Chondrocyte (in vitro differentiated cells): ENCODE results near the gene PTPRN2. TPM values are rescaled to one million over a fixed set of nuclear protein-coding genes. Genes with fewer than 3 reads are reported as not detected.

Experiments
- DNase-seq: peaks from one replicate; pipeline ENCODE4 v3.0.0; 2021; ENCODE audit warnings: mixed read lengths, low spot score
- H3K27ac Mint-ChIP-seq: one replicate; pipeline ENCODE4 v1.8.0; 2021; ENCODE audit warnings: mild to moderate bottlenecking, moderate library complexity, mixed read lengths; ENCODE audit not compliant: unreplicated experiment
- H3K27me3 Mint-ChIP-seq: 2 replicates; pipeline ENCODE4 v1.8.0; 2021; ENCODE audit warnings: low read depth, mixed read lengths
- H3K36me3 Mint-ChIP-seq: 2 replicates; pipeline ENCODE4 v1.8.0; 2021; ENCODE audit warnings: low read depth, mixed read lengths
- H3K4me1 Mint-ChIP-seq: 2 replicates; pipeline ENCODE4 v1.8.0; 2021; ENCODE audit warnings: low read depth, mild to moderate bottlenecking, mixed read lengths
- H3K4me3 Mint-ChIP-seq: one replicate; pipeline ENCODE4 v1.8.0; 2021; ENCODE audit warnings: mild to moderate bottlenecking, moderate library complexity, mixed read lengths; ENCODE audit not compliant: unreplicated experiment
- H3K9me3 Mint-ChIP-seq: 2 replicates; pipeline ENCODE4 v1.8.0; 2021; ENCODE audit warnings: low read depth, mixed read lengths
- CTCF ChIP-seq: fragments of 200-600 bp; sonication (generic); IDR thresholded peaks from 2 replicates; pipeline ENCODE4 v1.5.0; 2021; ENCODE audit warnings: antibody characterized with exemption, mild to moderate bottlenecking, moderate library complexity
- total RNA-seq: library from RNA; stranded (reverse); gene quantifications from 3 replicates; pipeline ENCODE4 v1.2.1, GENCODE V29; 2021

Gene PTPRN2
- total RNA-seq, 1 donor from 2014 or later, result 0.30 TPM

GRCh38 chr7:157545681-157546060 lies 1042.0 kb downstream of the PTPRN2 start:
- Mint-ChIP-seq H3K4me1 (no peaks in the 10 kb centered on the region), H3K9me3 (no peaks in the 10 kb centered on the region), H3K27me3 (peaks cover 18% of the 10 kb centered on the region), H3K27ac (no peak overlapping the region), H3K36me3 (no peaks in the 10 kb centered on the region), H3K4me3 (no peak overlapping the region)
- TF ChIP-seq CTCF, result no peak
- DNase-seq, result peak; percentile 59

- H3K27ac Mint-ChIP-seq, result no peak overlapping the region
- TF ChIP-seq CTCF, result no peak
These were observed 1042.5 kb downstream of the PTPRN2 start for GRCh38 chr7:157544980-157545680.

GRCh38 chr7:157544226-157544625 lies 1043.4 kb downstream of the PTPRN2 start:
- H3K36me3 Mint-ChIP-seq, result no peaks in the 10 kb centered on the region
- H3K4me1 Mint-ChIP-seq, result no peaks in the 10 kb centered on the region
- H3K27ac Mint-ChIP-seq, result no peak overlapping the region
- no peak for TF ChIP-seq CTCF
- H3K4me3 Mint-ChIP-seq, result no peak overlapping the region
- no peaks in the 10 kb centered on the region for H3K9me3 Mint-ChIP-seq
- peak; percentile 84 for DNase-seq
- peaks cover 21% of the 10 kb centered on the region for H3K27me3 Mint-ChIP-seq

More at GRCh38 chr7:157544980-157545680, 1042.5 kb downstream of the PTPRN2 start:
- Mint-ChIP-seq H3K9me3 (no peaks in the 10 kb centered on the region), H3K27me3 (peaks cover 23% of the 10 kb centered on the region), H3K4me3 (no peak overlapping the region), H3K4me1 (no peaks in the 10 kb centered on the region), H3K36me3 (no peaks in the 10 kb centered on the region)
- DNase-seq, result peak; percentile 73

GRCh38 chr7:157543791-157544190 lies 1043.8 kb downstream of the PTPRN2 start:
- no peak for DNase-seq
- Mint-ChIP-seq H3K36me3 (no peaks in the 10 kb centered on the region), H3K27me3 (peaks cover 21% of the 10 kb centered on the region), H3K4me1 (no peaks in the 10 kb centered on the region), H3K27ac (no peak overlapping the region), H3K4me3 (no peak overlapping the region), H3K9me3 (no peaks in the 10 kb centered on the region)
- no peak for TF ChIP-seq CTCF

GRCh38 chr7:157543276-157543675 lies 1044.3 kb downstream of the PTPRN2 start:
- Mint-ChIP-seq H3K36me3 (no peaks in the 10 kb centered on the region), H3K4me3 (no peak overlapping the region), H3K27me3 (peaks cover 21% of the 10 kb centered on the region), H3K27ac (no peak overlapping the region), H3K9me3 (no peaks in the 10 kb centered on the region), H3K4me1 (no peaks in the 10 kb centered on the region)
- DNase-seq, result peak; percentile 83
- no peak for TF ChIP-seq CTCF
